H1 (cell line): ENCODE measurements around the gene KCNIP3. TPM values are rescaled to one million over a fixed set of nuclear protein-coding genes. Genes with fewer than 3 reads are reported as not detected.

Experiments
- CBX5 ChIP-seq: fragments of 300-800, 300-1000 bp; sonication (generic); IDR thresholded peaks from 2 replicates; pipeline ENCODE4 v1.7.1; 2016; ENCODE audit warnings: antibody characterized with exemption, low read length, low read depth
- CHD2 ChIP-seq: IDR thresholded peaks from 2 replicates; pipeline ENCODE4 v1.6.1; 2012; ENCODE audit warnings: low read length, improper control_type of control experiment
- KDM5A ChIP-seq: fragments of 200-600 bp; IDR thresholded peaks from 2 replicates; pipeline ENCODE4 v1.7.1; 2012; ENCODE audit warnings: mild to moderate bottlenecking, low read length, inconsistent platforms, mixed read lengths
- NRF1 ChIP-seq: IDR thresholded peaks from 2 replicates; pipeline ENCODE4 v1.6.1; 2011; ENCODE audit warnings: mild to moderate bottlenecking, low read depth, low read length, improper control_type of control experiment
- POLR2AphosphoS5 ChIP-seq: IDR thresholded peaks from 2 replicates; pipeline ENCODE4 v1.6.1; 2011; ENCODE audit warnings: low read depth, low read length
- SP4 ChIP-seq: IDR thresholded peaks from 2 replicates; pipeline ENCODE4 v1.6.1; 2012; ENCODE audit warnings: low read length, inconsistent platforms
- polyA plus RNA-seq, 7 experiments: library from polyadenylated mRNA; depleted of rRNA in 3 of 7; stranded (reverse) in 5 of 7; unstranded in 2 of 7; fragments of >200 nt in 5 of 7; fragments of 200-250 nt in 2 of 7; gene quantifications; 1 replicate in 5 of 7; 2 replicates in 1 of 7; 4 replicates in 1 of 7; pipeline versions ENCODE4 v1.2.1 to v1.2.3, GENCODE V29; 2011 to 2013; ENCODE audit warnings: missing spikeins in 2 of 7, mixed read lengths in 2 of 7
- total RNA-seq: library from RNA; stranded (reverse); fragmentation: NEBNext Ultra II Directional; extraction: Animal tissue kit (Norgen Biotek cat#: 25700); gene quantifications from 2 replicates; pipeline ENCODE4 v1.2.1, GENCODE V29; 2021

Gene KCNIP3
- total and polyA plus RNA-seq, 2 of the 8 experiments (the other 6 are each of a cell fraction or from before 2014, with no cell fraction given), result 0.33 to 1.9 TPM

- TF ChIP-seq POLR2AphosphoS5 (no peak), CHD2 (no peak), KDM5A (no peak), CBX5 (no peak), NRF1 (no peak), SP4 (no peak)
These were observed 15.5 kb downstream of the KCNIP3 start (continued) for GRCh38 chr2:95312543-95313201.
